ENCODE results near the gene ACOX3.

Gene ACOX3

DNA sequence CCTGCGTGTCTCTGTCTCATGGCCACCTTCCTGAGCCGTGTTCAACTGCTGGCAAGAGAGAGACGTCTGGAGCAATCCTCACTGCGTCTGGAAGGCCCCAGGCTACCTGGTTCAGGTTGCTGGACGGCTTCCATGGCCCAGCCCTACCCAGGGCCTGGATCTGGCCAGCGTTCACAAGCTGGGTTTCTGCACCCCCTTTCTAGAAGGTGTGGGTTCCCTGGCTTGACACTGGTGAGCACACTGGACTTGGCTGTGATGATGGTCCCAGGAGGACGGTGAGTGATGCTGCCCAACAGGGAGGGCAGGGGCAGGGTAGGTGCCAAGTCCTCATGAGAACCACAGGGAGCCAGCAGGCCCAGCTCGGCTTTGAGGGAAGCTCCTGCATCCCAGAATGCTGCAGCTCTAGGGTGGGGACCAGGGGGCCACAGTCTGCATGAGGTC, 107.6 kb downstream of the ACOX3 start:
- DNase-seq = no peak

DNA sequence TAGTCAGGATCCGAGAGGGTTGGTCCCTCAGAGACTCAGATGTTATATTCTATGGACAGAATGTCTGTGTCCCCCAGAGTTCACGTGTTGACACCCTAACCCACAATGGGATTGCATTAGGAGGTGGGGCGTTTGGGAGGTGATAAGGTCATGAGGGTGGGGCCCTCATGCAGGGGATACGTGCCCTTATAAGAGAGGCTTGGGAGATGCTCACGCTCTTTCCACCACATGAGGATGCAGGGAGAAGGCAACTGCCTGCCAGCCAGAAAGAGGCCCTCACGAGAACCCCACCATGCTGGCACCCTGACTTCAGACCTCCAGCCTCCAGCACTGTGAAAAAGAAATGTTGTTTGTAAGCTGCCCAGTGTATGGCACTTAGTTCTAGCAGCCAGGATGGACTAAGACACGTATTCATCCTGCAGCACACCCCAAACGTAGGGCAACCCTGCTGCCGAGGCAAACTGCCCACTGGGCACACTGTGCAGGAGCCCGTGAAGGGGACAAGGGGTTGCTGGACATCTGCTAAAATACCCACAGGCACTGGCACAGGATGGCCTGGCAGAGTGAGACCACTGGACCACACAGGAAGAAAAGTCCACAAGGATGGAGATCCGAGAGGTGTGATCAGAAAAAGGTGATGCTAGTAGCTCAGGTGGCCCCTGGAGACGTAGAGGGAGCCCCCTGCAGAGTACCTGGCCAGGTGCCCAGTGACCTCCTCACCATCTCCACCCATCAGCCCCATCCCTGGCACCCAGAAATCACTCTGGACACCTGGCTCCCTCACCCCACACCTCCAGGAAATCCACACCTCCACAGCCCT, 108.3 kb downstream of the ACOX3 start:
- DNase-seq = no peak

DNA sequence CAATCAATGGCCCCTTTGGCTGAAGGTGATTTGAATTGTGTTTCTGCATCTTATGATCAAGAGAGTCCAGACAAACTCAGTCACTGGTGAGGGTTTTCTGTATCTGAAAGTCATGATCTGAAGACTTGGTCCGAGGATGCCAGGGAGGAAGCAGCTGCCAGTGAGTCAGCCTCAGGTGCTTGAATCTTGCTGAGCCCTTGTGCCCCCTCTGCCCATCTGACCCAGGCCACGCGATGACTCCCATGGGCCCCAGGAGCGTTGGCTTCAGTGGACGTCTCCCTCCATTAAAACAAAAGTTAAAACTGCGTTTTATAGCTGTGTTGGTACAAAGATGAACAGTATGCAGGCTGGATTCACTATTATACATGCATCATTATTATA, 109.0 kb downstream of the ACOX3 start:
- no peak for DNase-seq

DNA sequence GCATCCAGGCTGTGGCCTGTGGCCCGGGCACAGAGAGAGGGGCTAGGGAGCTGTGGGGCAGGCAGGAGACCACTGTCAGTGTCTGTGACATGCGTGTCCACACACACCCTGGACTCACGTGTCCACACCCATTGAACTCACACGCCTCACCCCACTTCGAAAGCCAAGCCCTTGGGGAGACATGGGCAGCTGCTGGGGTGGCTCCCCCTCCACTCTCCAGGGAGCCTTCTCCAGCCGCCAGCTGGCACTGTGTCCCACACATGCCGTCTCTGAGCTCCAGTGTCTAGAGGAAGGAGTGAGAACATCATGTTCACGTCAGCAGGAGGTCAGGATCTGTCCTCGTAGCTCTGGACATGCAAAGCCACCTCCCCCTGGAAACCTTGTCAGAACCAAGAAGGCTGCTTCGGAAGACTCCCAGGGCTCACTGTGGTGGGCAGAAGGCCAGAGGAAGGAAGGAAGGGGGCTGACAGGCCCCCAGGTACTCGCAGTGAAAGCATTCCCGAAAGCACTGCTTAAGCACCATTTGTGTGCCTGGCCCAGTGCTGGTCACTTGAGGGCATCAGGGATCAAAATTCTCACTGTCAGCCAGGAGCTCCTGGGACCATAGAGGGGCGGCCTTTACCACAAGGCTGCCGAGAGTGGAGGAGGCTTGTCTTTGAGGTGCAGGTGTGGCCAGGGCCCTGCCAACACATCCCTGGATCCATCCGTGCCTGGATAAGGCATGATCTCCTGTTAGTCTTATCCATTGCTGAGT, 109.5 kb downstream of the ACOX3 start:
- no peak for DNase-seq

DNA sequence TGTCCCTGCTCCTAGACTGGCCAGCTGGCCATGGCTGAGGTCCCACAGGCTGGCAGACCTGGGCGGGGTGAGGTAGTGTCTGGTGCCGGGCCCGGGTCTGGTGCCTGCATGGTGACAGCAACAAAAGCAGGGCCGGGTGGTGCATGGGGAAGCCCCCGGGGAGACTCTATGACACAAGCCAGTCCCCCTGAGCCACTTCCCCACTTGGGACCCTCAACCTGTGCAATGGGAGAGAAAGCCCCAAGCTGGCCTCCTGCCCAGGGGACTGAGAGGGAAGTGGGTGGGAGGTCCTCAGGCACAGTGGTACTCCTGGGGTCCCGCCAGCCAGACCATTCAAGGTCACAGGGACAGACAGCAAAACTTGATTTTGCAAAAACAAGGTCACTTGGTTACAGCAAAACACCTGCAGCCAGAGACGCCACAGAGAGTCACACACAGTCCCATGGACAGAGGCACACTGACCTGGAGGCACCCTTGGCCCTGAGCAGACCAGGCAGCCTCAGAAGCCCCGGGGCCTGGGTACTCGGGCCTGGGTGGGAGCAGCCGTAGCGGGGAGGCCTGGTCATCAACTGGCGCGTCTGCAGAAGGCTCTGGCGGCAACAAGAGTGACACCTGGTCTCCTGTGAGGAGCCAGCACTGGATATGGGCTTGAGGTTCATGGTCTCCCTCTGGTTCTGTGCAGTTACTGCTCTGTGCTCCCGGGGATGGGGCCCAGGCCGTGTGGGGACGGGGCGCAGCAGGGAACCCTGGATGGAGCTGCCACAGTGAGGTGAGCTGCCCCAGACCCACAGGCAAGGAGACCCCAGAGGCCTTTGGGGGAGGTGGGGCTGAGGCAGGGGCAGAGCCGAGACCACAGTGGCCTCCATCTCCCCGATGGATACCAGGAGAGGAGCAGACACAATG, 110.4 kb downstream of the ACOX3 start:
- DNase-seq = no peak

DNA sequence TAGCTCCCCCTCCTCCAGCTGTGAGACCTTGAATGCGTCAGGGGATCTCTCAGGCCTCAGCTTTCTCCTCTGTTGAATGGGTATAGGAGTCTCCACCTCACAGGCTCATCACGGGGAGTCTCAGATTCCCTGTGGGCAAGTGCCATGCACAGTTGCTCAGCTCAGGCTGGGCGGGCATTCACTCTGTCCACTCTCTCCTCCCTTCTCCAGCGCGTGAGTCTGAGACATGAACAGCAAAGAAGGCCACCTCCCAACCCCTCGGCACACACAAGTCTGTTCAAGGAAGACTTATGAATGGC, 111.0 kb downstream of the ACOX3 start:
- DNase-seq = no peak

DNA sequence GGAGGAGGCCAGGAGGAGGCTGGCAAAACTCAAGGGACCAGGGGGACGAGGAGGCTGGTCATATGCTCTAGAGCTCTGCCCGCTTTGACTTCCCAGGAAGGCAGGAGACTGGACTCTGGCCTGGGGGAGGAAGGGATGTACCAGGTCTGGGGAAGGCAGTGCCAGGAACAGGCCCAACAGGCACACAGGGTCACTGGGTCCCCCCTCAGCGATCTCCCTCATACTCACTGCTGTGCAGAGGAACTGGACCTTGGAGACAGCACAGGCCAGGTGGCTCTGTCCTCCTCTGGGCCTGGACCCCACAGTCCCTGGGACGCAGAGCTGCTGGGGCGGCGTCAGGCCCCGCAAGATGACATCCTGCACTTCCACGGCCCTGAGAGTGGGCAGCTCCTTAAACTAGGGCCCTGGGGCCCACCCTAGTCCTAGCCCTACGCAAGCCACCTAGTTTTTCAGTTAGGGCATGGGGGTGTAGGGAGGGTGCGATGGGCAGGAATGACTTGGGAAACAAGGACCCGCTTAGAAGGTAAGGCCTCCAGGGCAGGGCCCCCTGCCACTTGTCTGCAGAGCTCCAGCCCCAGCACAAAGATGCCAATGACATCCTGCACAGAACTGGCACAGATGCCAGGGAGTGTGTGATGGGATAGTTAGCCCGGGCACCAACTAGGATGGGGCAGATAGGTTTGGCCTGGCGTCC, 111.5 kb downstream of the ACOX3 start:
- DNase-seq = no peak

DNA sequence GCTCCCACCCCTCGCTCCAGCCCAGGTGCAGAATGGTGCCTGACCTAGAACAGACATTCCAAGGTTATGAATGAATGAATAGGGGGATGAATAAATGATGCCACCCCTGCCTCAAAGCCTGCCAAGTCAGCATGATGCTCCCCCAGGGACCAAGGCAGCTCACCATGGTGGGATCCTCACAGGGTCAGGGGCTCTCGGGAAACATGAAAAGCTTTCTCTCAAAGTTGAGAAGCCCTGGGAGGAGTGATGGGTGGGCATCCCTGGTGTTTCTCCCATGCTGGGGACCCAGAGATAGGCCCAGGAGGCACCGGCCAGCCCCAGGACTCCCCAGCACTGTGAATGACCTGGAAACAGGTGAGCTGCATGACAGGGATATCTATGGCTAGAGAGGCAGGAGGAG, 112.1 kb downstream of the ACOX3 start:
- DNase-seq = no peak

DNA sequence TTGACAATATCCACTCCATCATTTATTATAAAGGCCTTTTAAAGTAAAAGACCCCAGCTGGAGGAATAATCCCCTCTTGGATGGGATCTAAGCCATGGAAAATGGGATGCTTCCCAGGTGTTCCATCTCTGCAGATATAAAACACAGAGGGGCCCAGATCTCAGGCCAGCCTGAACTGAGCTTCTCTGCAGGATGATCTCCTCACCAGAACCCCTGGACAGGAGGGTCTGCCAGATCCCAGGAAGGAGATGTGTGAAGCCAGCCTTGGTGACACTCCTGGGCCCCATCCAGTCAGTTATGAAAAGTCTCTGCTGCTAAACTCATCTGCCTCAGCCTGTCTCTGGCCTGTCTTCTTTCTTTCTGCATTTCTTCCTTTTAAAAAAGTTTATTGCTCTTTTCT, 114.3 kb downstream of the ACOX3 start:
- no peak for DNase-seq

DNA sequence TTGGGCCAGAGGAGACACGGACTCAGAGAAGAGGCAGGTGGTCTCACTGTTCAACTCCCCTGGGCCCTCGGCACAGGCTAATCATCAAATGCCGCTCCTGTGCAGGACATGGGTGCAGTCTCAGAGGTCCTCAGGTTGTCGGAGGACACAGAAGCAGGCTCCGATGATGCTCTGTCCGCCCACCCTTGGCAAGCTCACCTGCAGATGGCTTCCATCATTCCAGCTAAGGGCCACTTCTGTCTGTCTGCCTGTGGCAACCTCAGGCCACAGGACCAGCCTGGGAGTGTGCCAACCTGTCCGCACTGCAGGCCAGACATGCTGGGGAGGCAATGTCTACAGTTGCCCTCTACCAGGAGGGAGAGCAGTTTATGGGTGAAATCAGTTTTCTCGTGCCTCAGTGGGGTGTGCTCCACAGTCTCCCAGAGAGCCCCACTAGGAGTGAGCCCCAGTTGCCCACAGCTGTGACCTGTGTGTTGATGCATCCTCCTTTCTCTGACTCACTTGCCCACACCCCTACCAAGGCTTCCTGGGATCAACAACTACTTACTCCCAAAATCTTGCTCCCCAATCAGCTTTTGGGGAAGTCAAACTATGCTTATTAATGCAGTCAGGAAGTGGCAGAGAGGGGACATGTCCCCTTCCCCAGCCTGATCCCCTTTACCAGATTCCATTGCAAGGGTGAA, 115.1 kb downstream of the ACOX3 start:
- DNase-seq = no peak

DNA sequence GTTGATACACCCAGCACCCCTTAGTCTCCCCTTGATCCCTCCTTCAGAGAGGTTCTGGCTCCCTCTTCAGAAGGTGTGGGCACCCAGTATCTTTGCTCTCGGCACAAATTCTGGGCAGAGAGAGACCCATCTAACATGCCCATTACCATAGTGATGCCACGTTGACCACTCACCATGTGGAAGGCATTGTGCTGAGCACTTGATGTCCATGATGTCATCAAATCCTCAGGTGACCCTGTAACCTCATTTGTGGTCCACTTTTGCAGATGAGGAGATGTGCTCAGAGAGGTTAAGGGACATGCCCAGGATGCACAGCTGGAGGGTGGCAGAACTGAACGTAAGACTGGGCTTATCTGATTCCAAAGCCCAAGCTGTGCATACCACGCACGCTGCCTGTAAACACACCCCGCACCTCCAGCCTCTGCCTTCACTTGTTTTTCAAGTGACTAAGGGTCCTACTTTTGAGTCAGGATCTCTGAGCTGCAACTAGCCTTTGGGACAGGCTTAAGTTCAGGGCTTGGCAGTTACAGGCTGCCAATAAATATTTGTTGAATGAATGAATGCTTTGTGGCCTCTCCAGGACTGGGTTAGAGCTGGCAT, 115.8 kb downstream of the ACOX3 start:
- DNase-seq = no peak

DNA sequence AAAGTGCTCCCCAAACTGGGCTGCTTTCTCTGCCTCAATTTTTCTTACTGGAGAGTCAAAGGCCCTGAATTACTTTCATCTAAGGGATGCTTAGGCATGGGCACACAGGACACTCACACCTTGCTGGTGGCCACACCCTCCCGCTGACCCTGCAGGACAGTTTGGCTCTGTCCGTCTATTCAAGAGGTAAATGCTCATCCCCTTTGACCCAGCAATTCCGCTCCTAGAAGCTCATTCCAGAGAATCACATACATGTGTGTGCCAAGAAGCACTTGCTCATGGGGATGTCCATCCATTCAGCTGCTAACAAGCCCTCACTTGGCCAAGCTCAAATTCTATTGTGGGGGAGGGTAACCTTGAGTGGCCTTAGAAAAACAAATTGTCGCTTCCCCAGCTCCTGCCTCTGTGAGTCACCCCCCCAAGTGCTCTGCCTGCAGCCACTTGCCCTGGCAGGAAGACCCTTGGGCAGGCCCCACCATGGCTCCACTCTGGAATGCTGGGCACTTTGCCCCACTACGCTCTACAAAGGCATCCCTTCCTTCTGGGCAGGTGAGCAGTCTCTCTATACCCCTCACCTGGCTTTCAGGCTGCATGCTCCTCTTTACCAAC, 116.5 kb downstream of the ACOX3 start:
- no peak for DNase-seq

DNA sequence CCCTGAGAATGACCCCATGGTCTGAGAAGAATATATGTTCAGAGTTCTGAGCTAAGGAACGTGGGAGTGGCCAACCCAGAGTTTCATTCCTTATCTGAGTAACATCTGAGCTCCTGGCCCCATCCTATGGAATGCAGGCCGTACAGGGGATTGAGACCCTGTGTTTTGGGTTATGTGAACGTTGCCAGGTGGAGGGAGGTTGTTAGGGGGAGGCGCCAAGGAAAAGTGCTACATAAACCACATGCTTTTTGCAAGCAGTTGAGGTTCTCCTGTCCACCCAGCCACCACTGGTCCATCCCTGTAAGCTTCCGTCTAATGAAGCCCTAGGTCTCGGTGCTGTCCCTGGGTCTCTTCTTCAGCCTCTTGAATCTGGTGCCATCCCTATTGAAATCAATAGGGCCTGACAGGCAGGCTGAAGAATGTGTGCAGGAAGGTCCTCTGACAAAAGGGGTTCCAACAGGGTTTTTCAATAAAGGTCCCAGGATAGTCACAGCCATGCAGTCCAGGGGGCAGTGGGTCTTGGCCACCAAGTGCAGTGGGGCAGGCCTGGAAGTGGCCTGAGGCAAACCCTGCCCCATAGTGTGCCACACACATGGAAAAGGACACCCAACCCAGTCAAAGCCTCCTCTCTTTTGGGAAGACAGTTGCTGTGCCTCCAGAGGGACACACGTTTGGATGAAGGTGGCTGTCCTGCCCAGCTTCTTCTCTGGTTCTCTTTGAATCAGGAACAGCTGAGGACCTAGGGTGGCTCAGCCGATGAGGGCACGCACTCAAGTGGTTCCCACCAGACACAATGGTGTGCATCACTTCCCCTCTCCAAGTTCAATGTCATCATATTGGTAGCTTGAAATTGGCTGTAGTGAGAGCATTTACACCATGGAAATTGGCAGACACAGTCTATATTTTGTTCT, 117.5 kb downstream of the ACOX3 start:
- no peak for DNase-seq

DNA sequence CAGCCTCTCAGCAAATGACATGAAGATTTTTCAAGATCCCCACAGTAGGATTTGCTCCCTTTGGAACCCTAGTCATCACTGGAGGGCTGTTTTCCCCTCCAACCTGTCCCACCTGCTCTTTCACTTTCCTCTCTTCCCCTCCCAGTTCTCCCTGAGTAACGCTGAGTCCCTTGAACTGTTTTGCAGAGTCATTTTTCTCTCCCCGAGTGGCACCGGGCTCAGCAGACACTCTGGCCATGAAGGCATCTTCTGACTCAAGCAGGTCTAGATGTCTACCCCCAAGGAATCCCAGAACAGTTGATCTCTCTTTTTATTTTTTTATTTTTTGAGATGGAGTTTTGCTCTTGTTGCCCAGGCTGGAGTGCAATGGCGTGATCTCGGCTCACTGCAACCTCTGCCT, 118.8 kb downstream of the ACOX3 start:
- DNase-seq = no peak

DNA sequence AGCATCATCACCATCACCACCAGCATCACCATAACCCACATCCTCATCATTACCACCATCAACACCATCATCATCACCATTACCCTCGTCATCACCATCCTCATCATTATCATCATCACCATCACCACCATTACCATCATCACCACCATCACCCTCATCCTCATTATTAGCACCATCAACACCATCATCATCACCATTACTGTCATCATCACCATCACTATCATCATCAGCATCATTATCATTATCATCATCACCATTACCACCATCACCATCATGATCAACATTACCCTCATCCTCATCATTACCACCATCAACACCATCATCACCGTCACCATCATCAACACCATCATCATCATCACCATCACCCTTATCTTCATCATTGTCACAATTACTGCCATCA, 119.3 kb downstream of the ACOX3 start:
- no peak for DNase-seq

DNA sequence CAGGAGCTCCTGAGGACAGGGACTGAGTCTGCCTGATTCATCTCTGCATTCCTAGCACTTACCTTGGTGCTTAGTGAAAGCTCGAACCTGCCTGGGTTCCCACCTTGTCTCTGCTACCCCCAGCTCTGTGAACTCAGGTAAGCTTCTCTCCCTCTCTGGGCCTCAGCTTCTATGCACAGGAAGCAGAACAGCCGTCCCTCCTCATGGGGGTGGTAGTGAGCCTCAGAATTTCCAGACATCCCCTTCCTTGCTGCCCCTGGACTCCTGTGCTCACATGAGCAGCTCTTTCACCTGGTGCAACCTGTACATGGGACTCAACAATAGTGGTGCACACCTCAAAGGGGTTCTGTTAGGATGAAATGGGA, 120.2 kb downstream of the ACOX3 start:
- DNase-seq = no peak

DNA sequence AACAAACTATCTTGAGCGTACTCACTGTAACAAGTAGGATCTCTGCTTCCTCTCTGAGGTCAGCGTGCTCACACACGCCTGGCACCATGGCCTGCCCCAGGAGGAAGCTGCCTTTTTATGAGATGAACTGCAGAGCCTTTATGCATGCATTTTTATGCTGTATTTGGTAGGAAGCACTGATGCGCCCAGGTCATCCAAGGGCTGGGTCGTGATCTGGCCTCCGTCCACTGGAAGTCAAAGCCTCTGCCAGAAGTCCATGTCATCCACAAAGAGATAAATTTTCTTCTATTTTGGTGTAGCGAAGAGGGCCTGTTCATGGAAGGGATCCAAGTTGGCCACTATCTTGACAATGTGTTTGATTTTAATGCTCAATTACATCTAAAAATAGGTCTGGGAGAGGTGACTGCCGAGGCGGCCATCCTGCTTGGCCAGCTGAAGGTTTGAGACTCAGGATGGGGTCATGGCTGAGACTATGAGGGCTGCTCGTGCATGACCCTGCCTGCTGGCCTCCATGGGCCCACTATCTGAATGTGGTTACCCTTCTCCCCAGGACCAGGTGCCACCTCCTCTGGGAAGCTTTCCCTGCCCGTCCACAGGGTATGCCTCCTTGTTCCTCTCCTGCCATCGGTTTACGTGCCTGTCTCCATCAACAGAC, 120.7 kb downstream of the ACOX3 start:
- no peak for DNase-seq

DNA sequence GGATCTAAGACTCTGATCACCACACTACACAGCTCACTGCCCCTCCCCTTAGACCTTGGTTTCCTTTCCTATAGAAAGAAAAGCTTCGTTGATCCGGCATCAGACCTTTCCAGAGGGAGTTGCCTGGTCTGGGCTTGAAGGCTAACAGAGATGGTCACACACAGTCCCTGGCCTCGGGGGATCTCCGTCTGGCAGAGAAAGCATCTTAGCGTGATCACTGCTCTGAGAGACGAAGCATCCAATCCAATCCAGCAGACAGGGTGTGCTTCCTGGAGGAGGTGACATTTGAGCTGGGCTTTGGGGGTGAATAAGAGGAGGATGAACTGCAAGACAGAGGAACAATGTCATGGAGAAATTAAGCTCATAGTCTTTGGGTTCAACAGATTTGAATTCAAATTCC, 121.5 kb downstream of the ACOX3 start:
- no peak for DNase-seq

DNA sequence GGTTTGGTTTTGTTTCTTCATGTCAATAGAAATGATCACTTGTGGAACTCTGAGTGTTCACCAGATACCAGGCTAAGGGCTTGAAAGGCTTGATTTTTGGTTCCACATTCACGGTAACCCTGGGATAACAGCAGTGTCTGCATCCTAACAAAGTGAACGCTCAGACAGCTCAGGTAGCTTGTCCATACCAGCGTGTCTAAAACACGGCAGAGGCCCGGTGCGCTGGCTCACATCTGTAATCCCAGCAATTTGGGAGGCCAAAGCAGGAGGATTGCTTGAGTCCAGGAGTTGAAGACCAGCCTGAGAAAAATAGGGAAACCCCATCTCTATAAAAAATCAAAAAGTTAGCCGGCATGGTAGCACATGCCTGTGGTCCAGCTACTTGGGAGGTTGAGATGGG, 122.0 kb downstream of the ACOX3 start:
- no peak for DNase-seq

DNA sequence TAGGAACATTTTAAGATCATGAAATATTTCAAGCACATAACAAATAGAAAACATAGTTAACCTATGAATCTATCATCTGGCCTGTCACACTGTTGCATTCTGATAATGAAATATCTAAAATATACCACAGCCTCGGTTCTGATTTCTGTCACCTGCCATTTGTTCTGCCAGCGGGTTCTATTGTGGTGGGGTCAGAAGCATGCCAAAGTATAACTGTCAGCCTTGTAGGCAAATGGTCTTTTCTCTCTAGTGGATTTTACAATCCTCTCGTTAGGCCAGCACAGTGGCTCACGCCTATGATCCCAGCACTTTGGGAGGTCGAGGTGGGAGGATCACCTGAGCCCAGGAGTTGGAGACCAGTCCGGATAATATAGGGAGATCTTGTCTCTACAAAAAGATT, 123.0 kb downstream of the ACOX3 start:
- no peak for DNase-seq

Measured in NCI-H524 treated with DMSO at 0.1 percent for 48 hours (cell line).